ENCODE data around the gene DYNLL1.

GRCh38 chr12:120469450-120470149 is 26.3 kb upstream of the DYNLL1 start, which contains the start of gene SRSF9:
- peak; percentile 28 to 86 (median 66) for TF ChIP-seq CTCF (IDR thresholded peaks at IDR 0.05)
- peak; percentile 50 to 80 (median 68) for TF ChIP-seq POLR2AphosphoS5 (IDR thresholded peaks at IDR 0.05)

All from breast epithelium (tissue), 3 donors.